Head of caudate nucleus (tissue), 42 donors: Measurements from ENCODE around the gene KCNQ4.
A peak's percentile ranks its signal among the peaks of the same experiment; 100 is the strongest.

Experiments used
- DNase-seq, 42 donors: peaks; one replicate each; pipeline versions ENCODE4 v3.0.0 to v3.0.0-alpha.2; 2020 to 2021; ENCODE audit warnings: mixed read lengths in 7 of 42
- intact Hi-C: fragments of 100-400 bp; cut with DNase I; formaldehyde crosslinking; loops from one replicate; pipeline ENCODE4 v1.15.0; 2022

KCNQ4 gene

GRCh38 chr1:40753142-40753882 is 30.3 kb upstream of the KCNQ4 start:
- intact Hi-C loops = no loop called here
- DNase-seq = no peak

GRCh38 chr1:40754201-40754600 is 29.4 kb upstream of the KCNQ4 start:
- intact Hi-C loops = no loop called here
- DNase-seq = no peak

- DNase-seq = peak in 4 of 42 donors; percentile 29 to 72 (median 38)
- intact Hi-C loops = no loop called here
Measured at GRCh38 chr1:40755067-40755466, 28.5 kb upstream of the KCNQ4 start.

GRCh38 chr1:40756523-40756922 is 27.1 kb upstream of the KCNQ4 start:
- intact Hi-C loops = no loop called here
- no peak for DNase-seq

GRCh38 chr1:40757084-40757483 is 26.5 kb upstream of the KCNQ4 start:
- intact Hi-C loops = no loop called here
- DNase-seq = no peak

- DNase-seq = no peak
- intact Hi-C loops = no loop called here
Measured at GRCh38 chr1:40758004-40758403, 25.6 kb upstream of the KCNQ4 start.

GRCh38 chr1:40758578-40759343 is 24.8 kb upstream of the KCNQ4 start:
- intact Hi-C loops = no loop called here
- no peak for DNase-seq

- intact Hi-C loops = no loop called here
- DNase-seq = peak in 1 of 42 donors; percentile 14
Measured at GRCh38 chr1:40760984-40761383, 22.6 kb upstream of the KCNQ4 start.

- intact Hi-C loops = no loop called here
- DNase-seq = no peak
Measured at GRCh38 chr1:40762144-40762923, 21.3 kb upstream of the KCNQ4 start.

- intact Hi-C loops = no loop called here
- no peak for DNase-seq
Measured at GRCh38 chr1:40763742-40764532, 19.6 kb upstream of the KCNQ4 start.

- intact Hi-C loops = no loop called here
- DNase-seq = no peak
Measured at GRCh38 chr1:40764981-40765380, 18.6 kb upstream of the KCNQ4 start.

GRCh38 chr1:40766017-40766416 is 17.6 kb upstream of the KCNQ4 start:
- intact Hi-C loops = no loop called here
- no peak for DNase-seq

GRCh38 chr1:40766560-40766959 is 17.0 kb upstream of the KCNQ4 start:
- intact Hi-C loops = no loop called here
- peak in 29 of 42 donors; percentile 20 to 88 (median 53) for DNase-seq

GRCh38 chr1:40768146-40768990 is 15.2 kb upstream of the KCNQ4 start:
- intact Hi-C loops = no loop called here

GRCh38 chr1:40769815-40770214 is 13.8 kb upstream of the KCNQ4 start:
- peak in 4 of 42 donors; percentile 35 to 55 (median 48) for DNase-seq

More at GRCh38 chr1:40768146-40768990, 15.2 kb upstream of the KCNQ4 start:
- peak in 3 of 42 donors; percentile 4 to 43 (median 17) for DNase-seq

GRCh38 chr1:40770296-40771070 is 13.1 kb upstream of the KCNQ4 start:
- intact Hi-C loops = no loop called here
- no peak for DNase-seq

More at GRCh38 chr1:40769815-40770214, 13.8 kb upstream of the KCNQ4 start:
- intact Hi-C loops = no loop called here
